PFSK-1 (cell line): ENCODE measurements around the gene SPEG.

Experiments
- FOXP2 ChIP-seq: optimal IDR thresholded peaks from 2 replicates; pipeline ENCODE3; 2011; ENCODE audit warnings: borderline replicate concordance, control low read depth, inconsistent platforms; ENCODE audit not compliant: insufficient read depth; ENCODE audit errors: extremely low read length, extremely low read depth
- POLR2AphosphoS5 ChIP-seq: IDR thresholded peaks from 2 replicates; pipeline ENCODE4 v1.6.1; 2012; ENCODE audit warnings: low read depth, mild to moderate bottlenecking, control low read depth, low read length, moderate library complexity
- REST ChIP-seq, 2 experiments: IDR thresholded peaks; 2 replicates each; pipeline versions ENCODE4 v1.6.1 to v1.8.0; 2011 to 2012; ENCODE audit warnings: low read depth in 2 of 2, low read length in 2 of 2, control low read depth in 1 of 2, inconsistent platforms in 1 of 2, mild to moderate bottlenecking in 1 of 2, moderate library complexity in 1 of 2; ENCODE audit not compliant: insufficient read depth in 1 of 2
- SIN3A ChIP-seq: IDR thresholded peaks from 2 replicates; pipeline ENCODE4 v1.6.1; 2012; ENCODE audit warnings: mild to moderate bottlenecking, low read length, moderate library complexity, borderline replicate concordance; ENCODE audit not compliant: insufficient read depth
- TAF1 ChIP-seq: IDR thresholded peaks from 2 replicates; pipeline ENCODE4 v1.6.1; 2012; ENCODE audit warnings: low read length, control low read depth, borderline replicate concordance; ENCODE audit not compliant: insufficient read depth

SPEG gene

DNA sequence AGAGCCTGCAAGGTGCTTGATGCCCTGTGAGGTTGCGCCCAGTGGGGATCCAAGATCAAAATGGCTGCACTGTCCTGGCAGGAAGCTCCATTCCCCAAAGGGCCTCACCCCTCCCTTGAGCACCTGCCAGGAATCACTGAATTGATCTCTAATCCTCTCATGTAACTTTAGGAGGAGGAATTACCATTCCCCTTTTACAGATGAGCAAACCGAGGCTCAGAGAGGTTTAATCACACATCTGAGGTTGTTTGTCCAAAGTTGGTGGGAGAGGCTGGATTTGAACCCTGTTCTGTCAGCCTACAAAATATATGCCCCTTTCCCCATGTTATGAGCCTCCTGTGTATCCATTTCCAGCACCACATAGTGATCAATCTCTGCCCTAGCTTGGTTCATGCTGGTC, 90.2 kb downstream of the SPEG start:
- TF ChIP-seq REST (IDR thresholded peaks at IDR 0.05; ENCODE audit: insufficient read depth in 1 of 2, low read depth in 2 of 2, low read length in 2 of 2) = no peak
- TF ChIP-seq SIN3A = no peak
- no peak for TF ChIP-seq FOXP2
- TF ChIP-seq TAF1 = no peak
- no peak for TF ChIP-seq POLR2AphosphoS5

- TF ChIP-seq REST (IDR thresholded peaks at IDR 0.05; ENCODE audit: insufficient read depth in 1 of 2, low read depth in 2 of 2, low read length in 2 of 2) (no peak; a peak in 1 of 4 replicates), TAF1 (no peak)
Measured at GRCh38 chr2:219525533-219526232, 91.0 kb downstream of the SPEG start.

DNA sequence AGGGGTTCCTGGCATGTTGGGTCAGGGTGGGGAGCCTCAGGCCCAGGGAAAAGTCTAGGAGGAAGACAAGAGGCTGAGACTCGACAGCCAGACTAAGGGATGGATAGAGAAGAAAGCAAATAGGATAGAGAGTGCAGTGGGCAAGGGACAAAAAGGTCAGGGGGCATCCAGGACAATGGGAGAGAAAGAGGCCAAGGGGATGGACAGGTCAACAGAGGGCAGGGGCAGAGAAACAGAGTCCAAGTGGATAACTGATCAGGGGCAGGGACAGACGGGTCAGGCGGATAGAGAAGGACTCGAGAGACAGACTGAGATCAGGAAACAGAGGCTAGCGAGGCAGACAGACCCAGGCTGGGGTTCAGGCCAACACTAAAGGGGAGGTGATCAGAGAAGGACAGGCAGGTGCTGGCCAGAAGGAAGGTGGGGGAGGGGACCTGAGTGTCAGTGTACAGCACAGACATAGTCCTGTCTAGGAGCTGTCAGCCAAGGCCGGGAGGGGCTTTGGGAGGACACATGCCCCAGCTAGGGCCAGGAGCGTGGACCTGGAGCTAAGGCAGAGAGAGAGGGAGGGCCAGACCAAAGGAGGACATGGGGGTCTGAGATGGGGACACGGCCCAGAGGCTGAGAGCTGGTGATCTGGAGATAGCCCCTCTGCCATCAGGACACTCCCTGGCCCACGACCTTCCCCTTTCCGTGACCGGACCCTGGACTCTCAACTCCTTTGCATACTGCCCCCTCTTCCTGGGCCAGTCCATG, 91.9 kb downstream of the SPEG start:
- TF ChIP-seq TAF1 (no peak), SIN3A (no peak), POLR2AphosphoS5 (no peak), REST (IDR thresholded peaks at IDR 0.05; ENCODE audit: insufficient read depth in 1 of 2, low read depth in 2 of 2, low read length in 2 of 2) (no peak), FOXP2 (no peak)

DNA sequence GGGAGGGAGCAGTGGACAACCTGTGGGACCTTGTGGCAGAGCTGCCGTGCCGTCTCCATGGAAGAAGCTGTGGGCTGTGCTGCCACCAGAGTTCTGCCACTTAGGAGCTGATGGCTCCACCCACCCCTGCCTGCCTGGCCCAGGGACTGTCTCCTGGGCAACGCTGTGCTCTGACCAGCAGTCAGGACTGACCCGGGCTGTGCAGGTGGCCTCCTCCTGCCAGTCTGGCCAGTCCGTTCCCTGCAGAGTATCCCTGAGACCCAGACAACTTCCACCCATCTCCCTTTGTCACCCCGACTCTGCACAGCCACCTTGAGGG, 92.4 kb downstream of the SPEG start:
- TF ChIP-seq POLR2AphosphoS5 (no peak), FOXP2 (no peak), REST (IDR thresholded peaks at IDR 0.05; ENCODE audit: insufficient read depth in 1 of 2, low read depth in 2 of 2, low read length in 2 of 2) (no peak), TAF1 (no peak), SIN3A (no peak)

GRCh38 chr2:219527472-219527871, 92.8 kb downstream of the SPEG start:
- TF ChIP-seq POLR2AphosphoS5 = no peak
- TF ChIP-seq REST (IDR thresholded peaks at IDR 0.05; ENCODE audit: insufficient read depth in 1 of 2, low read depth in 2 of 2, low read length in 2 of 2) = no peak
- TF ChIP-seq SIN3A = no peak
- no peak for TF ChIP-seq TAF1
- TF ChIP-seq FOXP2 = no peak
